ENCODE data around the gene CYP2F1.
"Not testable (repeated sequence)": the region's sequence is repeated elsewhere in the genome, so short reads cannot be mapped to it uniquely, and the experiment has no call there.

CYP2F1 gene, protein sequence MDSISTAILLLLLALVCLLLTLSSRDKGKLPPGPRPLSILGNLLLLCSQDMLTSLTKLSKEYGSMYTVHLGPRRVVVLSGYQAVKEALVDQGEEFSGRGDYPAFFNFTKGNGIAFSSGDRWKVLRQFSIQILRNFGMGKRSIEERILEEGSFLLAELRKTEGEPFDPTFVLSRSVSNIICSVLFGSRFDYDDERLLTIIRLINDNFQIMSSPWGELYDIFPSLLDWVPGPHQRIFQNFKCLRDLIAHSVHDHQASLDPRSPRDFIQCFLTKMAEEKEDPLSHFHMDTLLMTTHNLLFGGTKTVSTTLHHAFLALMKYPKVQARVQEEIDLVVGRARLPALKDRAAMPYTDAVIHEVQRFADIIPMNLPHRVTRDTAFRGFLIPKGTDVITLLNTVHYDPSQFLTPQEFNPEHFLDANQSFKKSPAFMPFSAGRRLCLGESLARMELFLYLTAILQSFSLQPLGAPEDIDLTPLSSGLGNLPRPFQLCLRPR

DNA sequence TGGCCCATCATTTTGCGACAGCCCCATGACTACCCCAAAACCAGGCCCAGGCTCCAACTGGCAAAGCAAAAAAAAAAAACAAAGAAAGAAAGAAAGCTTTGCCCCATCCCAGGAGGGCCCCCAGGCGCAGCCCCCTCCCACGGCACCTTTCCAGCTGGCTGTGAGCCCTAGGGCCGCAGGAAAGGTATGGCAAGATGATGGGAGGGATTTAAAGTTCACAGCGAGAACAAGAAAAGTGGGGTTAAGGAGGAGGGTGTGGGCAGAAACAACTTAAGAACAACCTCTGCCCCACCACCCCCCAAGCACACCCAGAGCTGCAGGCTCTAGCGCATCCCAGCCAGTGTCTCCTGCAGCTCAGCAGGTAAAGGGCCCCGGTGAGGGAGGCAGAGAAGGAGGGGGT, at the start of gene CYP2F1:
Gene CYP2F1 (plus strand): TSS at position 301 of the 400 bp plus-strand sequence. CDS start 1,757 bp downstream, outside the sequence.
- DNase-seq (ENCODE audit: low spot score): no peak

DNA sequence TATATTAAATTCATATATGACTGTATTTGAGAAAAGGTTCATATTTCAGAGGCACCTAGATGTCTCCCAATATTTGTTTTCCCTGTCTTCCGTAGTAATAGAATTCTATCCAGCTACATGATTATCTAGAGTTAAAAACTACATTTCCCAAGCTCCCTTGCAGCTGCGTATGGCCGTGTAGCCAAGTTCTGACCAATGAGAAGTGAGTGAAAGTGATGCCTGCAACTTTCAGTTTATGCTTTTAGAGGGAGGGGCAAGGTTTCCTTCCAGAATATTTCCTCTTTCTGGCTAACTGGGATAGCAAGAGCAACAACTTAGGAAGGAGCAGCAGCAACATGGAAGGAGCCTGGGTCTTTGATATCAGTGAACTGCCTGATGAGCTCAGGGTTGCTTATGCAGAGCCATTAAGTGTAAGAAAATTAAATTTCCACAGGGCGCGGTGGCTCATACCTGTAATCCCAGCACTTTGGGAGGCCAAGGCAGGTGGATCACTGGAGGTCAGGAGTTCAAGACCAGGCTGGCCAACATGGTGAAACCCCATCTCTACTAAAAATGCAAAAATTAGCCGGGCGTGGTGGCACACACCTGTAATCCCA, 49.2 kb upstream of the CYP2F1 start:
- DNase-seq (ENCODE audit: low spot score): peak; percentile 20

DNA sequence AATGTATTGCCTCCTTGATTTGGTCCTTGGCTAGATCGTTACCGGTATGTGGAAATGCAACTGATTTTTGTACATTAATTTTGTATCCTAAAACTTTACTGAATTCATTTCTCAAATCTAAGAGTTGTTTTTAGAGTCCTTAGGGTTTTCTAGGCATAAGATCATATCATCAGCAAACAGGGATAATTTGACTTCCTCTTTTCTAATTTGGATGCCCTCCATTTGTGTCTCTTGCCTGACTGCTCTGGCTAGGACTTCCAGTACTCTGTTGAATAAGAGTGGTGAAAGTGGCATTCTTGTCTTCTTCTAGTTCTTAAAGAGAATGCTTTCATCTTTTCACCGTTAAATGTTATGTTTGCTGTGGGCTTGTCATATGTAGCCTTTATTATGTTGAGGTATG, 37.9 kb upstream of the CYP2F1 start:
- no peak for DNase-seq (ENCODE audit: low spot score)

- DNase-seq (ENCODE audit: low spot score): no peak
Measured at GRCh38 chr19:41083516-41083915, 30.7 kb upstream of the CYP2F1 start.

- DNase-seq (ENCODE audit: low spot score): no peak
Measured at GRCh38 chr19:41085748-41086415, 28.4 kb upstream of the CYP2F1 start.

DNA sequence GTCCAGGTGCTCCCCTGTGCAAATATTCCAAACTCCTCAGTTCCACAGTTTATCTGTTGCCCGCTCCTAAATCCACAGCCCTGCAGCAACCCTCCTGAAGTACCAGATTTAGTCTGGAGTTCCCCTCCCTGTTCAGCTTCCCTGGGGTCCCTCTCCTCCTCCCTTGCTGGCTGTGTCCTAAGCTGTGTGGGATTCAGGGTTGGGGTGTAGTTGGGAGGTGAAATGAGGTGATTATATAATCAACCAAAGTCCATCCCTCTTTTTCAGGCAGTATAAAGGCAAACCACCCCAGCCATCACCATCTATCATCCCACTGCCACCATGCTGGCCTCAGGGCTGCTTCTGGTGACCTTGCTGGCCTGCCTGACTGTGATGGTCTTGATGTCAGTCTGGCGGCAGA, 26.1 kb upstream of the CYP2F1 start, which contains the start of gene CYP2A13:
Gene CYP2A13 (plus strand): TSS at position 301 of the 400 bp plus-strand sequence. CDS start 21 bp downstream, at position 322.
- DNase-seq (ENCODE audit: low spot score): no peak

DNA sequence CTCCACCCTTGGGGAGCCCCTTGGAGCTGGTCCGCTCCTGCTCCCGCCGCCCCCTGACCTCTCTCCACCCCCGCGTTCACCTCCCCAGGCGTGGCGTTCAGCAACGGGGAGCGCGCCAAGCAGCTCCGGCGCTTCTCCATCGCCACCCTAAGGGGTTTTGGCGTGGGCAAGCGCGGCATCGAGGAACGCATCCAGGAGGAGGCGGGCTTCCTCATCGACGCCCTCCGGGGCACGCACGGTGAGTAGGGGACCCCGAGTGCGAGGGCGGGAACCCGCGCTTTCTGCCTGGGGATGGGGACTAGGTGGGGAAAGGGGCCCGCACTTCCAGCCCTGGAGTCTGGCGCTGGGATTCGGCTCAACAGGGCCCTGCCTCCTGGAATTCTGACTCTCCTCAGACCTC, 24.3 kb upstream of the CYP2F1 start:
- DNase-seq (ENCODE audit: low spot score): no peak

- no peak for DNase-seq (ENCODE audit: low spot score)
Measured at GRCh38 chr19:41095703-41096102, 18.5 kb upstream of the CYP2F1 start.

DNA sequence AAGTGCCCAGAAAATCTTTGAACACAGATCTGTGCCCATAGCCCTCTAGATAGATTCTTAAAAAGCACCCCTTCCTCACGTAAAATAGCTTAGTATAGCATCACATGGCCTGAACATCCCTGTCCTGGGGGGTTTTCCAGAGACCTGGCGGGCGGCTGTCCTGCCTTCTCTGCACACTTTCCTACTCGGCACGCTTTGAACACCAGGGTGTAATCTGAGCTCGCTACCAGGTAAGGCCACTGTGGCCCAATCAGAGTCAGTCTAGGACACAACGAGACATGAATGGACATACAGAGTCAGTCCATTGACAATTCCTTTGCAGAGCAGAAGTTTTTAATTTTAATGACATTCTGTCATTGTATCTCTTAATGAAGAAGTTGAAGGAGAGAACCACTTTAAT, 17.9 kb upstream of the CYP2F1 start:
- no peak for DNase-seq (ENCODE audit: low spot score)

GRCh38 chr19:41097302-41097701, 16.9 kb upstream of the CYP2F1 start:
- DNase-seq (ENCODE audit: low spot score): no peak

- DNase-seq (ENCODE audit: low spot score): no peak
Measured at GRCh38 chr19:41098762-41099161, 15.5 kb upstream of the CYP2F1 start.

DNA sequence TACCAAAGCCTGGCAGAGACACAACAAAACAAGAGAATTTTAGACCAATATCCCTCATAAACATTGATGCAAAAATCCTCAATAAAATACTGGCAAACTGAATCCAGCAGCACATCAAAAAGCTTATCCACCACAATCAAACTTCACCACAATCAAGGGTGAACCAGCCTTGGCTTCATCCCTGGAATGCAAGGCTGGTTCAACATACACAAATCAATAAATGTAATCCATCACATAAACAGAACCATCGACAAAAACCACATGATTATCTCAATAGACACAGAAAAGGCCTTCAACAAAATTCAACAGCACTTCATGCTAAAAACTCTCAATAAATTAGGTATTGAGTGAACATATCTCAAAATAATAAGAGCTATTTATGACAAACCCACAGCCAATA, 12.0 kb upstream of the CYP2F1 start:
- not testable (repeated sequence) for DNase-seq (ENCODE audit: low spot score)

GRCh38 chr19:41106177-41106576, 8.1 kb upstream of the CYP2F1 start:
- no peak for DNase-seq (ENCODE audit: low spot score)

DNA sequence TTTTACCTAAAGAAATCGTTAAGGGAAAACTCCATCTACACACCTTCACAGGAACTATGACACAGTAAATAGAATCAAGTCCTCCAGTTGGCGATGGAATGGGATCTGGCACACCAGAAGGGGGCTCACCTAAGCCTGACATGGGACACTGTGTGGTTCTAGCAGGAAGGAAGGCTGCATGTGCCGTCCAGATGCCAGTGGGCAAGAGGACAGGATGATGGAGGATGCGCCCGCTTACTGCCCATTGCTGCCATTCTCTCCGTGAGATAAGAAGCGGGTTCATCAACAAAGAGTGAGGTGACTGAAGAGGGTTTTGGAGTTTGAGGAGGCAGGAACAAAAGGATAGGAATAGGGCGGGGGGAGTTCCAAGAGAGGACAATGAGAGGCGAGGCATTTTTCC, 2.9 kb upstream of the CYP2F1 start:
- DNase-seq (ENCODE audit: low spot score): no peak

GRCh38 chr19:41111750-41112295, 2.4 kb upstream of the CYP2F1 start:
- no peak for DNase-seq (ENCODE audit: low spot score)

GRCh38 chr19:41112728-41113290, 1.4 kb upstream of the CYP2F1 start:
- DNase-seq (ENCODE audit: low spot score): no peak

DNA sequence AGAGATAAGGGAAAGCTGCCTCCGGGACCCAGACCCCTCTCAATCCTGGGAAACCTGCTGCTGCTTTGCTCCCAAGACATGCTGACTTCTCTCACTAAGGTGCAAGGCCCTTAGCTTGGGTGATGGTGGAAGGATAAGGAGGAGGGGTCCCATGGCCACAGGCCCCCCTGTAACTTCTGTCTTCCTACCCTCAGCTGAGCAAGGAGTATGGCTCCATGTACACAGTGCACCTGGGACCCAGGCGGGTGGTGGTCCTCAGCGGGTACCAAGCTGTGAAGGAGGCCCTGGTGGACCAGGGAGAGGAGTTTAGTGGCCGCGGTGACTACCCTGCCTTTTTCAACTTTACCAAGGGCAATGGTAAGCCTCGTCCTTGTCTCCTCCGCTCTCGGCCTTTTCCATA, 2.0 kb downstream of the CYP2F1 start:
- no peak for DNase-seq (ENCODE audit: low spot score)

DNA sequence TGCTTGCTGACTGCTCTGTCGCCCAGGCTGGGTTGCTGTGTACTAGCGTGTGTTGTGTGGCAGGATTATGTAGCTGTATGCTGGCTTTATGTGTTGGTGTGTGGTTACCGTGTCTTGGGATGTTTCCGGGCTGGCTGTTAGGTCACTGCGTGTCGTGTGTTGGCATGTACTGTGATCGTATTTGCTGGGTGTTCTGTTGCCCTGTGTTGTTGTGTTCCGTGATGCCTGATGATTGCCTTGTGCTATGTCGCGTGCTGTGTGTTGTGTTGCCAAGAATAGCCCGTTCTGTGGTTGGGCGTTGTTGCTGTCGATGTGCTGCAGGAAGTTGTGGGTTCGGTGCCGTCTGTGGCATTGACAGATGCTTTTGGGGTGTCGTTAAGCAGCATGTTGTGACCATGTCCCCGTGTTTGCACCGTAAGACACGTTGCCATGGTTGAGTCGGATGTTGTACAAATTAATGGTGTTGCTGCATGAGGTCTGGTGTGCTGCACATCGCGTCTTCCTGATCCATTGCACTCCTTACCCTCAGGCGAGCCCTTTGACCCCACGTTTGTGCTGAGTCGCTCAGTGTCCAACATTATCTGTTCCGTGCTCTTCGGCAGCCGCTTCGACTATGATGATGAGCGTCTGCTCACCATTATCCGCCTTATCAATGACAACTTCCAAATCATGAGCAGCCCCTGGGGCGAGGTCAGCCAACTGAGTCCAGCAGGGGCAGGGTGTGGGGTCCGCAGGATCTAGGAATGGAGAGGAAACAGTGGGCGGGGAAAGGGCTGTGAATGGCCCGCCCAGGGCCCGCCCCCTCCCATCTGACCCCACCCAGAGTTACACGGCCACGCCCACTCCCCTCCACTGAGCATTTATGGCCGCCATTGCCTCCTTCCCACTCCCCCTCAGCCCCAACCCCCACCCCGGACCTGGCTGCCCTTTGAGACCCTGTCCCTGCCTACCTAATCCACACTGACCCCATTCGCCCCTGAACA, 7.0 kb downstream of the CYP2F1 start:
- peak; percentile 18 for DNase-seq (ENCODE audit: low spot score)

GRCh38 chr19:41122846-41123245, 8.6 kb downstream of the CYP2F1 start:
- DNase-seq (ENCODE audit: low spot score): not testable (repeated sequence)

DNA sequence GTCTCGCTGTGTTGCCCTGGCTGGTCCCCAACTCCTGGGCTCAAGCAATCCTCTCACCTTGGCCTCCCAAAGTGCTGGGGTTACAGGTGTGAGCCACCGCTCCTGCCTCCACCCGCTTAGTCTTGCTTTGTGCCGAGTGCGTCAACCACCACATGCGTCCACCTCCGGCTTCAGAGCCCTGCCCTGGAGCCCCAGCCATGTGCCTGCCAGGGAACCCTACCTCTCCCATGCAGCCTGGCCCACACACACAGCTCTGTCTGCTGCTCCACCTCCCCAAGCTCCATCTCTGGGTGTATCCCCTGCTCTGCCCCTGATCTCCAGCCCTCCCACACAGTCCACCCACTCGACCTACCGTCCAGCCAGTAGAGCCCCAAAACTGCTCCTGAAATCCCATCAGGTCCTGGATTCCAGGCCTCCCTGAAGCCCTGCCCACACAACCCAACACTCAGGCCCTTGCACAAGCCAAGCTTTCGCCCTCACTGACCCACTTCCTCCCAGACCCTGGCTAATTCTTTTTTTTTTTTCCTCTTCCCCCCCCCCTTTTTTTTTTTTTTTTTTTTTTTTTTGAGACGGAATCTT, 9.6 kb downstream of the CYP2F1 start:
- DNase-seq (ENCODE audit: low spot score): no peak

Data from activated CD4-positive, alpha-beta T cell treated with anti-CD3 and anti-CD28 coated beads, Interleukin-2, Interleukin-4, amounts not matched to agents 100 ng/mL and 50 ng/mL, durations not matched to agents 16 hours and 8 hours (primary cell).